GM12874 (cell line): Measurements from ENCODE around the gene EIF2S2.

Source experiments
- TF ChIP-seq, protein P1 (sequence below): IDR thresholded peaks from 2 replicates; pipeline ENCODE4 v1.5.1; 2011; ENCODE audit warnings: low read depth, mild to moderate bottlenecking, control low read depth, low read length, moderate library complexity; ENCODE audit not compliant: insufficient read depth

EIF2S2 gene

DNA sequence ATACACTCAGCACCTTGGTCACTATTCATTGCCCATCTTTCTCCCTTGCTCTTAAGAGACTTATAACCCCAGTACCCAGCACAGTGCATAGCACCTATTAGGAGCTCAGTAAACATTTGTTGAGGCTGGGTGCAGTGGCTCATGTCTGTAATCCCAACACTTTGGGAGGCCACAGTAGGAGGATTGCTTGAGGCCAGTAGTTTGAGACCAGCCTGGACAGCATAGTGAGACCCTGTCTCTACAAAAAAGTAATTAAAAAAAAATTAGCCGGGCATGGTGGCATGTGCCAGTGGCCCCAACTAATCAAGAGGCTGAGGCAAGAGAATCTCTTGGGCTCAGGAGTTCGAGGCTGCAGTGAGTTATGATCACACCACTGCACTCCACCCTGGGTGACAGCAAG lies 8.2 kb upstream of the EIF2S2 start:
- TF ChIP-seq, protein P1, sequence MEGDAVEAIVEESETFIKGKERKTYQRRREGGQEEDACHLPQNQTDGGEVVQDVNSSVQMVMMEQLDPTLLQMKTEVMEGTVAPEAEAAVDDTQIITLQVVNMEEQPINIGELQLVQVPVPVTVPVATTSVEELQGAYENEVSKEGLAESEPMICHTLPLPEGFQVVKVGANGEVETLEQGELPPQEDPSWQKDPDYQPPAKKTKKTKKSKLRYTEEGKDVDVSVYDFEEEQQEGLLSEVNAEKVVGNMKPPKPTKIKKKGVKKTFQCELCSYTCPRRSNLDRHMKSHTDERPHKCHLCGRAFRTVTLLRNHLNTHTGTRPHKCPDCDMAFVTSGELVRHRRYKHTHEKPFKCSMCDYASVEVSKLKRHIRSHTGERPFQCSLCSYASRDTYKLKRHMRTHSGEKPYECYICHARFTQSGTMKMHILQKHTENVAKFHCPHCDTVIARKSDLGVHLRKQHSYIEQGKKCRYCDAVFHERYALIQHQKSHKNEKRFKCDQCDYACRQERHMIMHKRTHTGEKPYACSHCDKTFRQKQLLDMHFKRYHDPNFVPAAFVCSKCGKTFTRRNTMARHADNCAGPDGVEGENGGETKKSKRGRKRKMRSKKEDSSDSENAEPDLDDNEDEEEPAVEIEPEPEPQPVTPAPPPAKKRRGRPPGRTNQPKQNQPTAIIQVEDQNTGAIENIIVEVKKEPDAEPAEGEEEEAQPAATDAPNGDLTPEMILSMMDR = no peak

DNA sequence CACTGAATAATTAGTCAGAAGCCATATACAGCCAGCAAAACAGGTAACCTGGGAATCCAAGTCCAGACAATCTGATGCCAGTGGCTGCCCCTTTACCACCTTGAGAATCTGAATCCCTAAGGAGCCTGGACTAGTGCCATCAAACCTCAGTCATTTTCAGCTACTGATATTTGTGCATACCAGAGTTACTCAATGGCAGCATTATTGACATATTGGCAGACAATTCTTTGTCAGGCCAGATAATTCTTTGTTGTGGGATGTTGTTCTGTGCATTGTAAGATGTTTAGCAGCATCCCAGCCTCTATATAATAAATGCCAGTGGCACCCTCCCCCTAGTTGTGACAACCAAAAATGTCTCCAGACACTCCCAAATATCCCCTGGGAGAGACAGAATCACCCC lies 3.2 kb upstream of the EIF2S2 start:
- TF ChIP-seq, protein P1 = no peak

DNA sequence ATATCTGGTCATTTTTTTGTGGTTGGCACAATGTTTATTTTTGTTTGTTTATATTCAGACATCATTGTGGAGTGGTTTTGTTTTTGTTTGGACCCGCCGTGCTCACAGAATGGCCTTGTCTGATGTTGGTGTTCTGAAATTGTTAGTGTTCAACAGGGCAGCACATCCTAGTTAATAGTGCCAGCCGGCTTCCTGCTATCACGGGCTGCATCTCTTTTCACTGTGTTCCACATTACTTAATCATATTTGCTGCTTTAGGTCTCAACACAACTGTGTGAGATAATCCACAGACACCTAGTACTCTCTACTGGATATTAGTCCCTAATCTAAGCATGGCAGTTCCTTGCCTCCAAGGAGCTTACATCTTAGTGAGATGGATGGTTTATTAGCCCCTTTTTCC lies 2.8 kb upstream of the EIF2S2 start:
- TF ChIP-seq, protein P1 = no peak

DNA sequence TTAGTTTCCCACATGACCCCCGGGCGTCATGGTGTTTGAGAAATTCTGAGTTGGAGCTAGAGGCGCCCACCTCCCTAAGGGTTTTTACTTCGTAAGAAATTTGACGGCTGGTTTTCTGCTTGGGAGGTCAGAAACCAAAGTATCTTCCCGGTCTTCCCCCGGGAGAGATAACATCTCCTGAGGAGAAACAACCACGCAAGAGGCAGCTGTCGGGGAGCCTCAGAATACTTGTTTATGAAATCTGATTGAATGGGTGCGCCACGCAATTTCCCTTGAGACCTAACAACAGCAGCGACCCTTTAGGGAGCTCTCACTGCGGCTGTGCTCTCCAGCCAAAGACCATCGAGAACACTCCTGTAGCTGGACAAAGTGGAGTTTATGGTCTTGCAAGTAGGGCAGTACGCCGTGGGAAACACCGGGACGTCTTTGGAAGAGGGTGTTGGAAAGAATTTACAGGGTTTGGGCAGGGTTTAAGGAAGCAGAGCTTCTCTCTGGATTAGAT lies 608 bp upstream of the EIF2S2 start:
- TF ChIP-seq, protein P1 = no peak

GRCh38 chr20:34110745-34111641 lies 1.1 kb downstream of the EIF2S2 start:
- TF ChIP-seq, protein P1 = no peak

DNA sequence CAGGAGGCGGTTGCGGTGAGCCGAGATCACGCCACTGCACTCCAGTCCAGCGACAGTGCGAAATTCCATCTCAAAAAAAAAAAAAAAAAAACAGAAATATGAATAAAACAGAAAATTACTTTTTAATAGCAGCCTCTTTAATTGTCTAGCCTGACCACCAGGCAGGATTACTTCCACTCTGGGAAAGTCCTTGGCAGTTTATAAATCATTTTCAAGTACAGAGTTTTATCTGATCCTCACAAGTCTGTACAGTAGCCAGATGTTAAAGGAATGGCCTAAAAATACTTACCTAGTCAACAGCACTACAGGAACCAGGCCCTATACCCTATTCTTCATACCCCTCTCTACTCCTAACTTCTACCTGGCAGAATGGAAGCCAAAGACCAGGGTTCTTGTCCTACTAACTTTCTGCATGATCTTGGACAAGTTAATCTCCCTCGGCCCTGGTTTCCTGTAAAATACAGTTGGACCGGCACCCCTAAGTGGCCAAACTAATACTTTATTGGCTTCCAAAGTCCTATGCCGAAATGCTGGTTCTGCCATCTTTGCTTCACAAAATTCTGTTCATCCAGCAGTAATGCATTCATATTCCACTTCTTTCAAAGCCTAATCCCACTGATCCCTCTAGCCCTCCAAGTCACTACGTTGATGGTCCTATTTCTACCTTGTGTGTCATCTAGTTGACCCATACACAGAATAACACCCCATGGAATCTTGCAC lies 1.9 kb downstream of the EIF2S2 start:
- TF ChIP-seq, protein P1 = no peak

GRCh38 chr20:34109442-34109841 lies 2.6 kb downstream of the EIF2S2 start:
- TF ChIP-seq, protein P1 = no peak
